SK-N-SH treated with all-trans-retinoic acid at 6 μM for 48 hours (cell line): ENCODE results near the gene KCNC2.

Source experiments
- ATAC-seq: fragments of 200-7000 bp; cut with Tn5 transposase; 3 replicates; pipeline ENCODE4 v1.9.1; 2020; ENCODE audit warnings: mild to moderate bottlenecking, moderate library complexity
- ARNTL ChIP-seq: fragments of 450-650 bp; formaldehyde crosslinking; IDR thresholded peaks from 2 replicates; pipeline ENCODE4 v1.5.0; 2020; ENCODE audit warnings: low read depth, mild to moderate bottlenecking, moderate library complexity, borderline replicate concordance
- BACH2 ChIP-seq: fragments of 250-450 bp; sonication (Bioruptor Pico); IDR thresholded peaks from 2 replicates; pipeline ENCODE4 v1.9.0; 2021; ENCODE audit warnings: mild to moderate bottlenecking, borderline replicate concordance
- CREB5 ChIP-seq: fragments of 250-450 bp; sonication (Bioruptor Pico); IDR thresholded peaks from 2 replicates; pipeline ENCODE4 v1.5.1; 2020; ENCODE audit warnings: low read depth, mild to moderate bottlenecking, moderate library complexity
- CSDC2 ChIP-seq: fragments of 250-450 bp; sonication (Bioruptor Pico); IDR thresholded peaks from 2 replicates; pipeline ENCODE4 v1.5.0; 2020; ENCODE audit warnings: mild to moderate bottlenecking, moderate library complexity
- CSRNP3 ChIP-seq: fragments of 250-450 bp; sonication (Bioruptor Pico); IDR thresholded peaks from 2 replicates; pipeline ENCODE4 v1.5.1; 2021; ENCODE audit warnings: mild to moderate bottlenecking, moderate library complexity
- GLIS3 ChIP-seq: fragments of 250-450 bp; sonication (Bioruptor Pico); IDR thresholded peaks from 2 replicates; pipeline ENCODE4 v1.5.0; 2020; ENCODE audit warnings: mild to moderate bottlenecking, moderate library complexity
- ISL1 ChIP-seq: fragments of 250-450 bp; sonication (Bioruptor Pico); IDR thresholded peaks from 2 replicates; pipeline ENCODE4 v2.1.2; 2022; ENCODE audit warnings: mild to moderate bottlenecking, moderate library complexity
- POU6F1 ChIP-seq: fragments of 250-450 bp; sonication (Bioruptor Pico); IDR thresholded peaks from 2 replicates; pipeline ENCODE4 v1.8.0; 2021; ENCODE audit warnings: low read depth, mild to moderate bottlenecking, moderate library complexity, borderline replicate concordance
- PPARA ChIP-seq: fragments of 250-450 bp; sonication (Bioruptor Pico); IDR thresholded peaks from 2 replicates; pipeline ENCODE4 v1.5.0; 2020; ENCODE audit warnings: mild to moderate bottlenecking, borderline replicate concordance
- RARB ChIP-seq: fragments of 250-450 bp; sonication (Bioruptor Pico); IDR thresholded peaks from 2 replicates; pipeline ENCODE4 v1.8.0; 2021; ENCODE audit warnings: mild to moderate bottlenecking, moderate library complexity
- SNAI2 ChIP-seq: fragments of 250-450 bp; sonication (Bioruptor Pico); IDR thresholded peaks from 2 replicates; pipeline ENCODE4 v1.5.0; 2020; ENCODE audit warnings: mild to moderate bottlenecking, moderate library complexity
- TCF4 ChIP-seq: fragments of 250-450 bp; sonication (Bioruptor Pico); IDR thresholded peaks from 2 replicates; pipeline ENCODE4 v1.8.0; 2021; ENCODE audit warnings: mild to moderate bottlenecking, moderate library complexity, borderline replicate concordance
- TOX ChIP-seq: fragments of 250-450 bp; sonication (Bioruptor Pico); IDR thresholded peaks from 2 replicates; pipeline ENCODE4 v1.8.0; 2021; ENCODE audit warnings: mild to moderate bottlenecking, moderate library complexity, borderline replicate concordance
- TSHZ2 ChIP-seq: fragments of 250-450 bp; sonication (Bioruptor Pico); IDR thresholded peaks from 2 replicates; pipeline ENCODE4 v1.5.0; 2020; ENCODE audit warnings: mild to moderate bottlenecking, moderate library complexity
- ZC3H10 ChIP-seq: fragments of 250-450 bp; sonication (Bioruptor Pico); IDR thresholded peaks from 2 replicates; pipeline ENCODE4 v1.5.1; 2021; ENCODE audit warnings: mild to moderate bottlenecking, moderate library complexity
- ZFP30 ChIP-seq: fragments of 450-650 bp; formaldehyde crosslinking; IDR thresholded peaks from 2 replicates; pipeline ENCODE4 v1.5.0; 2022; ENCODE audit warnings: mild to moderate bottlenecking, moderate library complexity
- ZNF565 ChIP-seq: fragments of 450-650 bp; formaldehyde crosslinking; conservative IDR thresholded peaks from 2 replicates; pipeline ENCODE4 v1.5.0; 2020; ENCODE audit warnings: low read depth, mild to moderate bottlenecking, moderate library complexity
- ZNF70 ChIP-seq: fragments of 450-650 bp; formaldehyde crosslinking; IDR thresholded peaks from 2 replicates; pipeline ENCODE4 v1.5.0; 2020; ENCODE audit warnings: mild to moderate bottlenecking, moderate library complexity
- ZNF8 ChIP-seq: fragments of 450-650 bp; formaldehyde crosslinking; IDR thresholded peaks from 2 replicates; pipeline ENCODE4 v1.5.0; 2020; ENCODE audit warnings: mild to moderate bottlenecking, moderate library complexity

The KCNC2 gene

GRCh38 chr12:75086091-75087038, 123.3 kb downstream of the KCNC2 start:
- ATAC-seq = peak; percentile 57; the same call in 2 of the 3 replicates
- TF ChIP-seq ISL1 (CRISPR knock-in tag) (no peak), TOX (CRISPR knock-in tag) (no peak)
- TF ChIP-seq, all 23 proteins: peak for 0

GRCh38 chr12:75081305-75081704, 128.3 kb downstream of the KCNC2 start:
- ATAC-seq = no peak

GRCh38 chr12:75080582-75080981, 129.1 kb downstream of the KCNC2 start:
- ATAC-seq = no peak
- no peak for TF ChIP-seq ARNTL
- no peak for TF ChIP-seq ZNF565 (CRISPR knock-in tag)
- no peak for TF ChIP-seq CREB5
- no peak for TF ChIP-seq TOX (CRISPR knock-in tag)
- no peak for TF ChIP-seq ISL1 (CRISPR knock-in tag)
- TF ChIP-seq TCF4 (CRISPR knock-in tag) = no peak
- TF ChIP-seq BACH2 = no peak
- TF ChIP-seq ZFP30 = no peak
- TF ChIP-seq POU6F1 (CRISPR knock-in tag) = no peak
- no peak for TF ChIP-seq PPARA (CRISPR knock-in tag)
- TF ChIP-seq SNAI2 (CRISPR knock-in tag) = no peak
- no peak for TF ChIP-seq ZC3H10 (CRISPR knock-in tag)

More at GRCh38 chr12:75081305-75081704, 128.3 kb downstream of the KCNC2 start:
- TF ChIP-seq ARNTL (no peak), POU6F1 (CRISPR knock-in tag) (no peak), TOX (CRISPR knock-in tag) (no peak), CREB5 (no peak), ZNF70 (CRISPR knock-in tag) (no peak)

GRCh38 chr12:75065482-75065881, 144.2 kb downstream of the KCNC2 start:
- ATAC-seq = no peak
- TF ChIP-seq ZFP30 (no peak), ZNF70 (CRISPR knock-in tag) (no peak), TSHZ2 (CRISPR knock-in tag) (no peak), ZNF565 (CRISPR knock-in tag) (no peak), ARNTL (no peak), TCF4 (CRISPR knock-in tag) (no peak), CREB5 (no peak), PPARA (CRISPR knock-in tag) (no peak), ZNF8 (CRISPR knock-in tag) (no peak), ZC3H10 (CRISPR knock-in tag) (no peak), ISL1 (CRISPR knock-in tag) (no peak), BACH2 (no peak), POU6F1 (CRISPR knock-in tag) (no peak), CSRNP3 (CRISPR knock-in tag) (no peak), SNAI2 (CRISPR knock-in tag) (no peak), CSDC2 (no peak), GLIS3 (CRISPR knock-in tag) (no peak), RARB (CRISPR knock-in tag) (no peak)
